Activated CD4-positive, alpha-beta T cell treated with anti-CD3 and anti-CD28 coated beads, Interleukin-2, amount 50 U/mL, for 48 hours (primary cell): ENCODE data around the gene ANKS1A.
A peak's percentile ranks its signal among the peaks of the same experiment; 100 is the strongest.
"Not testable (repeated sequence)": the region's sequence is repeated elsewhere in the genome, so short reads cannot be mapped to it uniquely, and the experiment has no call there.

Experiments
- DNase-seq, 2 experiments: peaks; one replicate each; pipeline ENCODE4 v3.0.0-alpha.2; 2020

ANKS1A gene

GRCh38 chr6:34888874-34889555, at the start of gene ANKS1A:
Gene ANKS1A (plus strand): TSS chr6:34889255. CDS start chr6:34889403, 148 bp downstream.
- peak; percentile 90 to 91 for DNase-seq

- no peak for DNase-seq
These were observed 49.2 kb upstream of the ANKS1A start for GRCh38 chr6:34839666-34840352.

- not testable (repeated sequence) for DNase-seq
These were observed 40.0 kb upstream of the ANKS1A start for GRCh38 chr6:34849066-34849465.

GRCh38 chr6:34851361-34851760, 37.7 kb upstream of the ANKS1A start:
- no peak for DNase-seq

GRCh38 chr6:34852406-34853085, 36.5 kb upstream of the ANKS1A start:
- no peak for DNase-seq

- no peak for DNase-seq
These were observed 33.6 kb upstream of the ANKS1A start for GRCh38 chr6:34855463-34855862.

GRCh38 chr6:34858681-34859080, 30.4 kb upstream of the ANKS1A start:
- DNase-seq = no peak

GRCh38 chr6:34859951-34860350, 29.1 kb upstream of the ANKS1A start:
- no peak for DNase-seq

GRCh38 chr6:34860776-34861175, 28.3 kb upstream of the ANKS1A start:
- DNase-seq = no peak

- no peak for DNase-seq
These were observed 25.0 kb upstream of the ANKS1A start for GRCh38 chr6:34864007-34864406.

- DNase-seq = no peak
These were observed 23.9 kb upstream of the ANKS1A start for GRCh38 chr6:34865107-34865506.

GRCh38 chr6:34866509-34866908, 22.5 kb upstream of the ANKS1A start:
- DNase-seq = no peak

- no peak for DNase-seq
These were observed 21.6 kb upstream of the ANKS1A start for GRCh38 chr6:34867484-34867883.

- DNase-seq = no peak
These were observed 17.2 kb upstream of the ANKS1A start for GRCh38 chr6:34871853-34872252.

GRCh38 chr6:34872332-34872731, 16.7 kb upstream of the ANKS1A start:
- no peak for DNase-seq

GRCh38 chr6:34875292-34876213, 13.5 kb upstream of the ANKS1A start:
- DNase-seq = no peak

GRCh38 chr6:34876472-34876871, 12.6 kb upstream of the ANKS1A start:
- no peak for DNase-seq

GRCh38 chr6:34877259-34877658, 11.8 kb upstream of the ANKS1A start:
- no peak for DNase-seq

GRCh38 chr6:34877869-34878485, 11.1 kb upstream of the ANKS1A start:
- no peak for DNase-seq

- not testable (repeated sequence) for DNase-seq
These were observed 5.0 kb upstream of the ANKS1A start for GRCh38 chr6:34884073-34884472.

GRCh38 chr6:34884996-34885395, 4.1 kb upstream of the ANKS1A start:
- no peak for DNase-seq

- not testable (repeated sequence) for DNase-seq
These were observed 3.2 kb upstream of the ANKS1A start for GRCh38 chr6:34885837-34886236.
